ENCODE results near the gene NT5DC3.

Gene NT5DC3

DNA sequence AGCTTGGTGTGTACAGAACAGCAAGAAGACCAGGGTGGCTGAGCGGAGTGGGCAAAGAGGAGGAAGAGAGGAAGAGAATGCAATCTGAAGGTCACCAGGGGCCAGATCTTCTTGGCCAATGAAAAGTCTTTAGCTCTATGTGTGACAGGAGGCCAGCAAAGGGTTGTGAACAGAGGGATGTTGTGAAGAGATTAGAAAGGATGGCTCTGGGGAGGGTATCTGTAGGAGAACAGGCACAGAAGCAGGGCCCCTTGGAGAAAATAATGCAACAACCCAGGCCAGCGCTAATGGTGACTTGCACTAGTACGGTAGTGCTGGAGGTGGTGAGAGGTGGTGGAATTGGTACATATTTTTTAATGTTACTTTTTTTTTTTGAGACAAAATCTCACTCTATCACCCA lies 97.2 kb downstream of the NT5DC3 start:
- TF ChIP-seq, protein P1, sequence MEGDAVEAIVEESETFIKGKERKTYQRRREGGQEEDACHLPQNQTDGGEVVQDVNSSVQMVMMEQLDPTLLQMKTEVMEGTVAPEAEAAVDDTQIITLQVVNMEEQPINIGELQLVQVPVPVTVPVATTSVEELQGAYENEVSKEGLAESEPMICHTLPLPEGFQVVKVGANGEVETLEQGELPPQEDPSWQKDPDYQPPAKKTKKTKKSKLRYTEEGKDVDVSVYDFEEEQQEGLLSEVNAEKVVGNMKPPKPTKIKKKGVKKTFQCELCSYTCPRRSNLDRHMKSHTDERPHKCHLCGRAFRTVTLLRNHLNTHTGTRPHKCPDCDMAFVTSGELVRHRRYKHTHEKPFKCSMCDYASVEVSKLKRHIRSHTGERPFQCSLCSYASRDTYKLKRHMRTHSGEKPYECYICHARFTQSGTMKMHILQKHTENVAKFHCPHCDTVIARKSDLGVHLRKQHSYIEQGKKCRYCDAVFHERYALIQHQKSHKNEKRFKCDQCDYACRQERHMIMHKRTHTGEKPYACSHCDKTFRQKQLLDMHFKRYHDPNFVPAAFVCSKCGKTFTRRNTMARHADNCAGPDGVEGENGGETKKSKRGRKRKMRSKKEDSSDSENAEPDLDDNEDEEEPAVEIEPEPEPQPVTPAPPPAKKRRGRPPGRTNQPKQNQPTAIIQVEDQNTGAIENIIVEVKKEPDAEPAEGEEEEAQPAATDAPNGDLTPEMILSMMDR (IDR thresholded peaks at IDR 0.05; ENCODE audit: low read depth, low read length, missing control alignments) = no peak

DNA sequence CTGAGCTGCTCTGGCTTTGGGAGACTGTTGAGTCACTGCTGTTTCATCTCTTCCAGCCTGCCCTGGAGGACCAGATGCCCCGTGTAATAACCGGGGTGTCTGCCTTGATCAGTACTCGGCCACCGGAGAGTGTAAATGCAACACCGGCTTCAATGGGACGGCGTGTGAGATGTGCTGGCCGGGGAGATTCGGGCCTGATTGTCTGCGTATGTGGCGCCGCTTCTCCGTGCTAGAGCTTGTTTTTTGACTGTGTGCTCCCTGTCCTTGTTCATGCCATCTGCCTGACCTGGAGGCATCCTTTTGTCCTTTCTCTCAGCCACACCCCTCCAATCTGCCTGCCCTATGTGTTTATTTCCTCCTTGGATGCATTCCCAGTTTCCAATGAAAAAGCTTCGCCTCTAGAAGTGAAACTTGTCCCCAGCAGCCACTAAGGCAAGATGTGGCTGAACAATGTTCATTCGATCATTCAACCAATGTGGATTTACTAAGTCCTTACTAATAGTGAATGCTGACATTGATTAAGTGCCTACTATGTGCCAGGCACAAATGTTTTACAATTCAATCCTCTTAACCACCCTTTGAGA lies 98.6 kb downstream of the NT5DC3 start:
- H3K4me3 ChIP-seq (ENCODE audit: low read depth, low read length) = no peak overlapping the region
- TF ChIP-seq, protein P1 (IDR thresholded peaks at IDR 0.05; ENCODE audit: low read depth, low read length, missing control alignments) = no peak
- no peak for DNase-seq (ENCODE audit: low read depth)

More for the DNA sequence above, 97.2 kb downstream of the NT5DC3 start:
- H3K4me3 ChIP-seq (ENCODE audit: low read depth, low read length) = no peak overlapping the region
- no peak for DNase-seq (ENCODE audit: low read depth)

DNA sequence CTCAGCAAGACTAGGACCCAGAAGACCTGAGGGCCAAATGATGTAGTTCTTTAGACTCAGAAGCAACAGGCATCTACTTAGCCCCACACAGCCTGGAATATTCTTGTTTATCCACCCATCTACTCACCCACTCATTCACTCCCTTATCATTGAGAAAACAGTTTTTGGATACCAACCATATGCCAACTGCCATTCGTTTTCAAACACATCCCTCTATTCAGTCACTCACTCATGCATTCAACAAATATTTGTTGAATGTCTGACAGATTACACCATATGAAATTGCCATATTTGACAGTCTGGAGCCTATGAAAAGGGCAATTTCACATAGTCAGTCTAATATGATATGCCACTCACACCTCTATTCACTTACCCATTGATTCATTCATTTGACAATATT lies 103.2 kb downstream of the NT5DC3 start:
- no peak overlapping the region for H3K4me3 ChIP-seq (ENCODE audit: low read depth, low read length)
- TF ChIP-seq, protein P1 (IDR thresholded peaks at IDR 0.05; ENCODE audit: low read depth, low read length, missing control alignments) = no peak
- DNase-seq (ENCODE audit: low read depth) = no peak

DNA sequence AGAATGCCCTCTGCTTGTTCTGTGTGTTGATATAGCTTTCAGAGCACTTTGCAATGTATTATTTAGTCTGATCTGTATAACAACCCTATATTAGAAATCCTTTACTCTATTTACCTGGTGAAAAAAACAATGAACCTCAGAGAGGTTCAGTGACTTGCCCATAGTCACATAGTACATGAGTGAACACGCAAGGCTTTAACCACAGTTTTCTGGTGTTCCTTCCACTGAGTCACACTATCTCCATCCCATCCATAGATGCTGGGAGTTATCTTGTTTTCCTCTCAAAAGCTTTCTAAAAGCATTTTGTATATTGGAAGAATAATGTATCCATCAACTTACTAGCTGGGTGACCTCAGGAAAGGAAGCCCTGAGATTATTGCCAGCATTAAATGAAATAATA lies 104.5 kb downstream of the NT5DC3 start:
- no peak overlapping the region for H3K4me3 ChIP-seq (ENCODE audit: low read depth, low read length)
- TF ChIP-seq, protein P1 (IDR thresholded peaks at IDR 0.05; ENCODE audit: low read depth, low read length, missing control alignments) = no peak
- DNase-seq (ENCODE audit: low read depth) = no peak

DNA sequence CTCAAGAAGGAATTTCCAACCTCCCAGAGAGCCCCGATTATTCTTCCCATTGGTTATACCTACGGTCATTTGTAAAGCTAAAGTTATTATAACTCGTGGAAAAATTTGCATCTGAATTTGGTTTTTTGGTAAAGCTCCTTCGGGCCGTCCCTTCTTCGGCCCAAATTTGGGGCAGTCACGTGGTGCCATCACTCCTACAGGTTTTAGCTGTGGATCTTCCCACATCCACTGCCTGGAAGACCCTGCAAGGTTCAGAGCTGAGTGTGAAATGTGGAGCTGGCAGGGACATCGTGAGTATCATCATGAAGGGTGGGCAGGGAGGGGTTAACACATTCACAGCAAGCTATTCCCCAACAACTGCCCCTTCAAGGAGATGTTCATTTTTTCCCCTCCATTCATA lies 105.7 kb downstream of the NT5DC3 start:
- DNase-seq (ENCODE audit: low read depth) = no peak
- no peak overlapping the region for H3K4me3 ChIP-seq (ENCODE audit: low read depth, low read length)
- TF ChIP-seq, protein P1 (IDR thresholded peaks at IDR 0.05; ENCODE audit: low read depth, low read length, missing control alignments) = no peak

DNA sequence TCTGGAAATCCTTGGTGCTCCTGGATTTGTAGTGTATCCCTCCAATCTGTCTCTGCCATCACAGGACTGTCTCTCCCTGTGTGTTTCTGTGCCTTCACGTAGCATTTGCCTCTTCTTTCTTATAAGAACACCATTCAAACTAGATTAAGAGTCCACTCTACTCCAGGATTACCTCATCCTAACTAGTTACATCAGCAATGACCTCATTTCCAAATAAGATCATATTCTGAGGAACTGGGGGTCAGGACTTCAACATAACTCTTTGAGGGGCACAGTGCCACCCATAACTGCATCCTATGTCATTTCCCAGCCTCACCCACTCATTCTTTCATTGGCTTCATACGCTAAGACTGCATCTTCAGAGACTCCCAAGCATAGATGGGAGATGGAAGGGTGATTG lies 106.2 kb downstream of the NT5DC3 start:
- TF ChIP-seq, protein P1 (IDR thresholded peaks at IDR 0.05; ENCODE audit: low read depth, low read length, missing control alignments) = no peak
- no peak for DNase-seq (ENCODE audit: low read depth)
- H3K4me3 ChIP-seq (ENCODE audit: low read depth, low read length) = no peak overlapping the region

DNA sequence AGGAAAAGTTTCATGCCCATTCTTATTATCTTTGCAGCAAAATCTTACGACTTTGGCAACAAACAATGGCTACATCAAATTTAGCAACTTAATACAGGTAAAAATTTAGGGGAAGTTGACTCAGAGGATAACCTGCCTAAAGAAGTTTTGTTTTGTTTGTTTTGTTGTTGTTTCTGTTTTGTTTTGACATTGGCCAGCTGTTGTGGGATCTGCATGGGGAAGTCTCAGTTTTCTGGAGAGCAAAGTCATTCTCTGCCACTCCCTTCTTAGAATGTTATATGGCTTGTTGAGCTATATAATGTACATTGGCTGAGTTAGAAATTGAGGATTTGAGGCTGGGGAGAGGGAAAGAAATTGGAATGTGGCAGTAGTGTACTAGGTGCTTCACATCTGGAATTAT lies 109.5 kb downstream of the NT5DC3 start:
- TF ChIP-seq, protein P1 (IDR thresholded peaks at IDR 0.05; ENCODE audit: low read depth, low read length, missing control alignments) = no peak
- H3K4me3 ChIP-seq (ENCODE audit: low read depth, low read length) = no peak overlapping the region
- DNase-seq (ENCODE audit: low read depth) = no peak
